GM18951 (cell line): ENCODE results near the gene CALCOCO1.

ENCODE experiments used
- POLR2A ChIP-seq: IDR thresholded peaks from 4 replicates; pipeline ENCODE4 v1.6.1; 2011; ENCODE audit warnings: mild to moderate bottlenecking; ENCODE audit not compliant: insufficient read length, insufficient read depth; ENCODE audit errors: extremely low read depth
- in situ Hi-C: fragments of 300-500 bp; cut with MboI; formaldehyde crosslinking; loops from one replicate; pipeline ENCODE4 v1.12.0; 2022; ENCODE audit warnings: low sequenced_read_pairs, mixed read lengths, inconsistent platforms; ENCODE audit not compliant: unreplicated experiment

The CALCOCO1 gene

GRCh38 chr12:53675701-53676607 lies 51.3 kb downstream of the CALCOCO1 start, which contains the start of gene ATP5MC2:
Gene ATP5MC2 (minus strand): TSS chr12:53676083. CDS start chr12:53672614, 3,469 bp downstream.
- in situ Hi-C loops = loop anchor here (5.0 kb wide), 1 partner anchor 129 kb away; no protein-coding TSS in a partner anchor

GRCh38 chr12:53674977-53675700 lies 52.1 kb downstream of the CALCOCO1 start:
- in situ Hi-C loops = loop anchor here (5.0 kb wide), 1 partner anchor 128 kb away; no protein-coding TSS in a partner anchor
- TF ChIP-seq POLR2A = no peak

More at GRCh38 chr12:53675701-53676607, 51.3 kb downstream of the CALCOCO1 start, which contains the start of gene ATP5MC2:
- TF ChIP-seq POLR2A = peak; percentile 91

DNA sequence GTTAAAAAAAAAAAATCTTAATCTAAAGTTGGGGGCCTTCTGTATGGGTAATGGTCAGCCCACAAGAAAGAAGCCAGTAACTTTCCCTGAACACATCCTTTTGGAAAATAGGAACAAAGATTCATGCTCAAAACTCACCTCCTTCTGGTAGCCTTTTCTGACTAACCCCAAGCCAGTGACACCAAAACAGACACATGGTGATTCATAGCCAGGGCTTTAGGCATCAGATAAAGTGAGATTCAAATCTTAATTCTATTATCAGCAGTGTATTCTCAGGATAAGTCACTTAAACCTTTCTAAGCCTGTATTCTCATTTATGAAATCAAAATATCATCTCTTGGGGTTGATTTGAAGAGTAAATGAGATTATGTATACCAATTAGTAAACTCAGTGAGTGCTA lies 56.3 kb downstream of the CALCOCO1 start:
- no peak for TF ChIP-seq POLR2A
- in situ Hi-C loops = no loop called here

DNA sequence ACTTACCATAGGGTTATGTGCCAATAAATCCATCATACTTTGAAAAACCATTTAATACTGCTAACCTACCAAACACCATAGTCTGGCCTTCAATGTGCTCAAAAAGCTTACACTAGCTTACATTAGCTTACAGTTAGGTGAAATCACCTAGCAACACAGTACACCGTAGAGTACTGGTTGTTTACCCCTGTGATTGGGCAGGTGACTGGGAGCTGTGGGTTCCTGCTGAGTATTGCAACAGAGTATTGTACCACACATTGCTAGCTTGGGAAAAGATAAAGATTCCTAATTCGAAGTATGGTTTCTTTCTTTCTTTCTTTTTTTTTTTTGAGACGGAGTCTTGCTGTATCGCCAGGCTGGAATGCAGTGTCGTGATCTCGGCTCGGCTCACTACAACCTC lies 56.9 kb downstream of the CALCOCO1 start:
- TF ChIP-seq POLR2A = no peak
- in situ Hi-C loops = no loop called here

GRCh38 chr12:53667080-53667479 lies 60.2 kb downstream of the CALCOCO1 start:
- in situ Hi-C loops = no loop called here
- no peak for TF ChIP-seq POLR2A

DNA sequence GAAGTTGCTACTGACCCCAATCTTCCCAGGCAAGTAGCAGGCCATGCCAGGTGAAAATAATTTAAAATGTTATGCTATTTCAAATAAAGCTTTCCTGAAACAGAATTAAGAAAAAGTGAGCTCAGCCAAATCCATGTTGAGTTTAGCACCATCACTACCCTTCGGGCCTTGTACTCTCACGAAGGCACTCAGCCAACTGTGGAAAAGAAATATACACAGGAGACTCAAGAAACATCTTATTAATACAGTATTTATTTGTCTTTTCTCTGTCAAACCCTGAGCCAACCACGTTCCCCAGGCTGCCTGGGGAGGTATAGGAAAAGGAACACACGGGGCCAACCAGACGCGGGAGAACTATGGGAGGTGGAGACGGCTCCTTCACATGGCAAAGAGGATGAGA lies 62.3 kb downstream of the CALCOCO1 start:
- in situ Hi-C loops = no loop called here
- no peak for TF ChIP-seq POLR2A

DNA sequence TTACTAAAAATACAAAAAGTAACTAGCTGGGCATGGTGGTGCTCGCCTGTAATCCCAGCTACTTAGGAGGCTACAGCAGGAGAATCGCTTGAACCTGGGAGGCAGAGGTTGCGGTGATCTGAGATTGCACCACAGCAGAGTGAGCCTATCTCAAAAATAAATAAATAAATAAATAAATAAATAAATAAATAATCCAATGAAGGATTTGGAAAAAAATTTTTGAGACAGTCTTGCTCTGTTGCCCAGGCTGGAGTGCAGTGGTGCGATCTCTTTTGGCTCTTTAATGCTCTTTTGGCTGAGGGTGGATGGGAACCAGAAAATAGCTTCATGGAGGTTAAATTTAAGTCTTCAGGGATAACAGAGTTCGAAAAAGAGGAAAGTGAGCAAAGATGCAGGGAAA lies 63.1 kb downstream of the CALCOCO1 start:
- in situ Hi-C loops = no loop called here
- no peak for TF ChIP-seq POLR2A

GRCh38 chr12:53660041-53660440 lies 67.2 kb downstream of the CALCOCO1 start:
- in situ Hi-C loops = no loop called here
- TF ChIP-seq POLR2A = no peak

- in situ Hi-C loops = no loop called here
- TF ChIP-seq POLR2A = no peak
Observed at GRCh38 chr12:53659571-53659981, 67.7 kb downstream of the CALCOCO1 start.

DNA sequence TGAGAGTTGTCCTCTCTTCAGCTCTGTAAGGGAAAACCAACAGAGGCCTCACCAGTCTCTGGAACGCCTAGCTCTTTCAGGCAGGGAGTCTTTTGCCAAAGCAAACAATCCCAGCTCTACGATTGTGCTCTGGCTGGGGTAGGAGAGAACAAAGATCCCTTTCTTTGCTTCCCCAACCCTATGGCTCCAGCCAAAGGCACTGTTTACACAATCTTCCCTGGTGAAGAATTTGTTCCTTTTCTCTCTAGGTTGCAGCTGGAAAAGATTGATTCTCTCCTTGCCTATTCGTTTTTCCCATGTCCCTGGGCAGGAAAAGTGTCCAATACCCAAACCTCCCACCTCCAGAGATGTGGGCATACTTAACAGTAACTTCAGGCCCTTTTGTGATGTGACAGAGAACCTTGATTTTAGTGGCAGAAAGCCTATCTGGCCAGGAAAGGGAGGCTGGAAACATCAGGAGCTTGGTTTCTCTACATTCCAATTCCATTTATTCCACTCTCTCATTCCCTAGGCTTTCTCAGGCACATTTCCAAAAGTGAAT lies 68.2 kb downstream of the CALCOCO1 start:
- TF ChIP-seq POLR2A = no peak
- in situ Hi-C loops = no loop called here
